H54 (cell line): ENCODE data around the gene TTYH3.

ENCODE experiments used
- DNase-seq: peaks from one replicate; pipeline ENCODE4 v3.0.0; 2011; ENCODE audit warnings: low spot score, mixed read lengths; ENCODE audit not compliant: insufficient read length
- FAIRE-seq: peaks from 3 replicates; lab custom pipeline; 2011; peaks lifted over from hg19 to GRCh38; lab: Jason Lieb, UNC
- POLR2A ChIP-seq: IDR thresholded peaks from 2 replicates; pipeline ENCODE4 v1.6.1; 2011; ENCODE audit warnings: low read depth, mild to moderate bottlenecking, low read length

TTYH3 gene

GRCh38 chr7:2616387-2617324 is 15.1 kb upstream of the TTYH3 start:
- DNase-seq: no peak
- FAIRE-seq: no peak
- no peak for TF ChIP-seq POLR2A

DNA sequence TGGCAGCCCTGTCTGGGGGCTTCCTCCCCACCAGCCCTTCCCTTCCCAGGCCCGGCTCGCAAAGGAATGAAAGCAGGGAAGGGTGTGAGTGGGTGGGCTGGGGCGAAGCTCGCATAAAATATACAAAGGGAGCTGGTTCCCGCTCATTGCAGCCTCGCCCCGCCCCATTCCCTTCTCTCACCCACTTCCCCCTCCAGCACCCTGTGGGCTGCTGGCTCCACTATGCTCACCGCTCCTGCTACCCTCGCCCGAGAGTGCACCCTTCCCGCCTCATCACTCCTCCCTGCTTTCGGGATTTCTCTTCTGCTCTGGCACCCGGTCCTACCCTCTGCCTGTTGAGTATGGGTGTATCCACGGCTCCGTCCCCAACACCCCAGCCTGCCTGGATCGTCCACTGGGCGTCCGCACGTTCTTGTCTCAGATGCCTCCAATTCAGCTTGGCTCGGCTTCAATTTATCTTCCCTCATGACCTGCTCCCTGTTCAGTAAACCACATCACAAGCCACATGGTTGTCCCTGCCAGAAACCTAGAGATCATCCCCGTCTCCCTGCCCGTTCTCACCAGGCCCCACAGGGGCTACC is 14.4 kb upstream of the TTYH3 start:
- FAIRE-seq: no peak
- DNase-seq: no peak
- TF ChIP-seq POLR2A: no peak

- no peak for FAIRE-seq
- DNase-seq: no peak
- no peak for TF ChIP-seq POLR2A
These were observed 12.7 kb upstream of the TTYH3 start for GRCh38 chr7:2619116-2619515.

- no peak for TF ChIP-seq POLR2A
- FAIRE-seq: no peak
- no peak for DNase-seq
These were observed 10.5 kb upstream of the TTYH3 start for GRCh38 chr7:2621061-2621828.

- DNase-seq: no peak
- TF ChIP-seq POLR2A: no peak
- FAIRE-seq: no peak
These were observed 9.7 kb upstream of the TTYH3 start for GRCh38 chr7:2621948-2622640.

DNA sequence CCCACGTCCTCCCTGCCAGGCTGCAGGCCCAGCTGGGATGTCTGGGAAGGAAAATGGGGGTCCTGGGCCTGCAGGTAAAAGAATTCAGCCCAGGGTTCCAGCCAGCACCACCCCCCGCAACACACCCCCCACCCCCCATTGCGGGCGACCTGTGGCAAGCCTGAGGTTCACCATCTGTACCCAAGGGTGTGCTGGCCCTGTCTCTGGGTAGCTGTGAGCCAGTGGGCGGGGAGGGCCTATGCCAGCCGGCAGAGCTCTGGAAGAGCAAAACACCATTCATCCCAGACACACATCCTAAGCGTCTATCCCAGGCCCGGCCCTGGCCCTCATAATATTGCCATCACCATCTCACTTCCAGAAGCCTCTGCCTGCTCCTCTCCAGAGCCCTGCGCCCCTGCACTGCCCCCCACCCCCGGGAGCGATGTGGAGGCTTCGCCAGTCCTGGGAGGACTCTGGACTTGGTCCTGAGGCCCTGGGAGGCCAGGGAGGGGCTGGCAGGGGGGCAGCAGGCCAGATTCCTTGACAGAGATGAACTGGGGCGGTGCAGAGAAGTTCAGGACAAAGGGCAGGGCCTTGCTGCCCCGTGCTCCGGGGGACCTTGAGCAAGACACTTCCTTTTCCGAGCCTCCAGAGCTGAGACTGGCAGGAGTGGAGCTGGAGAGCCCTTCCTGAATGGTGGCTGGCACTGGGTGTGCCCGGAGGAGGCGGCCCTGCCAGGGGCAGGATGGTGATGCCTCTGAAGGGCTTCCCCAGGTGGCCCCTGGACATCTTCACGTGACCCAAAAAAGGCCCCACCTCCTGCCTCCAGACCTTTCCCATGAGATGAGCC is 8.7 kb upstream of the TTYH3 start:
- no peak for TF ChIP-seq POLR2A
- FAIRE-seq: no peak
- DNase-seq: no peak

DNA sequence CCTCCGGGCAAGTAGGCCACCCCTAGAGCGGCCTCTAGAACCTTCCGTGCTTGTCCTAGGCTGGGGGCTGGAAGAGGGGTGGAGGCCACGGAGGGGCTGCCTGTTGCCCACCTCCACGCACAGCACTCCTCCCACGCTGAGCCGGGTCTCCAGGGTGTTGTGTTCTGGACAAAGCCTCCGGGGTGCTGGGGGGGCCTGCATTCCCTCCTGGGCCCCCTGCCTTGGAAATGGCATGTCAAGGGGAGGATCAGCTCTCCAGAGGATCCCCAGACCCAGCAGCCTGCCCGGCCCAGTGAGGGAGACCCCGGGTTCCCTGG is 8.1 kb upstream of the TTYH3 start:
- no peak for FAIRE-seq
- DNase-seq: no peak
- TF ChIP-seq POLR2A: no peak

DNA sequence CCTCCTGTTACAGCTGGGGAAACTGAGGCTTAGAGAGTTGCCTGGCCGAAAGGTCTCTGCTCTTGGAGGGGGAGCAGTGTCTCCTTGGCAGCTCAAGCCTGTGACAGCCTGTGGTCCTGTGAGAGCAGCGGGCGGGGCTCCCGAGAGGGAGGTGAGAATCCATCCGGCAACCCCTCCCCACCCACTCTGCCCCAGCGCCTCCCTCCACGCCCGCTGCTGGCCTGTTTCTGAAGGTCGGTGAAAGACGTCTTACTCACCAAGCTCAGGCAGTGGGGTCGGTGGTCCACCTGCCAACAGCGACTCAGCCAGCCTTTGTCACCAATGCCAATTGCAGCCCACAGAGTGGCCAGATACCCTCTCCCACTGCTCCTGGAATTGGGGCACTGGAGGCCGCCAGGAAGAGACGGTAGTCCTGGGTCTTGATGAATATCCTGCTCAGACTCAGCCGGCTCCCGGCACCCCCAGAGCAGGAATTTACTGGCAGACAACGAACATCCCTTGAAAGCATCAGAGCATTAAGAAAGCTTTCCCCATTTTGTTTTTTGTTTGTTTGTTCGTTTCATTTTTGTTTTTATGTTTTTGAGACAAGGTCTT is 7.4 kb upstream of the TTYH3 start:
- no peak for DNase-seq
- TF ChIP-seq POLR2A: no peak
- FAIRE-seq: no peak

GRCh38 chr7:2626498-2627117 is 5.2 kb upstream of the TTYH3 start:
- no peak for DNase-seq
- FAIRE-seq: no peak
- no peak for TF ChIP-seq POLR2A

DNA sequence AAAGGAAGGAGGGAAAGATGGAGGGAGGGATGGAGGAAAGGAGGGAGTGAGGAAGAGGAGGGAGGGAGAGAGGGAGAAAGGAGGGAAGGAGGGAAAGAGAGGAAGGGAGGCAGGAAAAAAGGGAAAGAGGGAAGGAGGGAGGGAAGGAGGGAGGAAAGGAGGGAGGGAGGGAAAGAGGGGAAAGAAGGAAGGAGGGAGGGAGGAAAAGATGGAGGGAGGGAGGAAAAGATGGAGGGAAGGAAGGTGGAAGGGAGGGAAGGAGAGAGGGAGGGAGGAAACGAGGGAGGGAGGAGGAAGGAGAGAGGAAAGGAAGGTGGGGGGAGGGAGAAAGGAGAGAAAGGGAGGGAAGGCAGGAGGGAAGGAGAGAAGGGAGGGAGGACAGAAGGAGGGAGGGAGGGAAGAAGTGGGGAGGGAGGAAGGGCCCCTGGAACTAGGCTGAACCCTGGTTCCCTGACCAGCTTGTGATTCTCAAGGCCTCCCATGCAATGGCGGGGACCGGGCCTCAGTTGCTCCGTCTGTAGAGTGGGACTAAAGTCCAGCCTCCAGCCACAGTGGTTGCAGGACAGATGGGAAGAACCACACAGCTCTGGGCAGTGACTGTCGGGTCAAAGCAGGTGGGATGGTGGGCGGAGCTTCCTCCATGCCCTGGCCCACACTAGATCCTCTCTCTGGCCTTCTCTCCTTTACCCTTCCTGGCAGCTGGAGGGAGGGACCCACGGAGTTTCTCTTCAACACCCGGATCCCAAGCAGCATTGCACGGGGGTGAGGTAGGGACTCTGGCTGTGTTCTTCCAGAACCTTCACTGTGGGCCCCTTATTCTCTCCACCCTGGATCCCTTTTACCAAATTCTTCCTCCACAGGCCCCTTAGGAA is 4.3 kb upstream of the TTYH3 start:
- no peak for DNase-seq
- TF ChIP-seq POLR2A: no peak
- no peak for FAIRE-seq

DNA sequence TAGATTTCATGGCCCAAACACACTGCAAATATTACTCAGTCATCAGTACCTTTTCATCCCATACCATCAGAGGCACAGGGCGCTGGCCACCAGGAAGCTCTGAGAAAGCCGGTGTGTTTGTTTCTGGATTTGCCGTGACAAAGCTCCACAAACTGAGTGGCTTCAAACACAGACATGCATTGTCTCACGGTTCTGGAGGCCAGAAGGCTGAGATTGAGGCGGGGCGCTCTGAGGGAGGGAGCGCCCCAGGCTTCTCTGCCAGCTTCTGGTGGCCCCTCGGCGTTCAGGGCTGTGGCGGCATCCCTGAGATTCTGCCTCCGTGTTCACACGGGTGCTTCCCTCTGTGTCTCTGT is 3.7 kb upstream of the TTYH3 start:
- TF ChIP-seq POLR2A: no peak
- no peak for DNase-seq
- FAIRE-seq: no peak
